Measurements from ENCODE around the gene EXOC4.
"Not testable (repeated sequence)": the region's sequence is repeated elsewhere in the genome, so short reads cannot be mapped to it uniquely, and the experiment has no call there.

EXOC4 gene

GRCh38 chr7:133873631-133874030 lies 620.8 kb downstream of the EXOC4 start:
- Histone ChIP-seq H3K27me3 (no peaks in the 10 kb centered on the region), H3K4me3 (no peak overlapping the region), H3K36me3 (no peaks in the 10 kb centered on the region; a peak in 1 of 22 replicates), H3K27ac (no peak overlapping the region), H3K4me2 (no peak overlapping the region; a peak in 1 of 22 replicates), H4K20me1 (peaks cover 0 to 34% (median 0%) of the 10 kb centered on the region in 11 experiments; a peak in 4 of 22 replicates), H3K9ac (no peak overlapping the region), H3K4me1 (peaks cover 0 to 20% (median 9%) of the 10 kb centered on the region in 10 experiments; a peak in 11 of 20 replicates), H3K9me3 (replicated peaks in 1 of 11) (no peaks in the 10 kb centered on the region; a peak in 1 of 22 replicates)
- no peak for TF ChIP-seq Cebpa-rat (IDR thresholded peaks at IDR 0.05)

- no peaks in the 10 kb centered on the region; a peak in 1 of 20 replicates for H3K4me1 ChIP-seq
- no peak overlapping the region for H3K9ac ChIP-seq
- no peak overlapping the region for H3K4me2 ChIP-seq
- H3K4me3 ChIP-seq, result no peak overlapping the region
- no peaks in the 10 kb centered on the region for H3K9me3 ChIP-seq (replicated peaks in 1 of 11)
- H3K27me3 ChIP-seq, result no peaks in the 10 kb centered on the region
- H3K27ac ChIP-seq, result no peak overlapping the region
- H4K20me1 ChIP-seq, result peaks cover 0 to 19% (median 0%) of the 10 kb centered on the region in 11 experiments; a peak in 2 of 22 replicates
- peaks cover 0 to 3% (median 0%) of the 10 kb centered on the region in 11 experiments; a peak in 1 of 22 replicates for H3K36me3 ChIP-seq
- TF ChIP-seq Cebpa-rat (IDR thresholded peaks at IDR 0.05), result no peak
Observed at GRCh38 chr7:133883591-133883990, 630.7 kb downstream of the EXOC4 start.

- Histone ChIP-seq H3K9me3 (replicated peaks in 1 of 11) (no peaks in the 10 kb centered on the region), H3K4me2 (no peak overlapping the region), H3K4me3 (no peak overlapping the region), H3K9ac (no peak overlapping the region), H3K36me3 (peaks cover 0 to 3% (median 0%) of the 10 kb centered on the region in 11 experiments; a peak in 1 of 22 replicates), H3K4me1 (no peaks in the 10 kb centered on the region), H3K27ac (no peak overlapping the region), H4K20me1 (0 out of 22 replicates have a peak, but pooled peaks cover 0 to 11% (median 0%) of the 10 kb centered on the region in 11 experiments), H3K27me3 (no peaks in the 10 kb centered on the region)
- no peak for TF ChIP-seq Cebpa-rat (IDR thresholded peaks at IDR 0.05)
Observed at GRCh38 chr7:133885213-133885612, 632.3 kb downstream of the EXOC4 start.

- H3K9ac ChIP-seq, result no peak overlapping the region
- no peak overlapping the region for H3K4me3 ChIP-seq
- no peaks in the 10 kb centered on the region for H3K4me1 ChIP-seq
- H3K27ac ChIP-seq, result no peak overlapping the region
- H3K4me2 ChIP-seq, result no peak overlapping the region
- TF ChIP-seq Cebpa-rat (IDR thresholded peaks at IDR 0.05), result no peak
- H3K9me3 ChIP-seq (replicated peaks in 1 of 11), result no peaks in the 10 kb centered on the region
- 0 out of 22 replicates have a peak, but pooled peaks cover 0 to 11% (median 0%) of the 10 kb centered on the region in 11 experiments for H4K20me1 ChIP-seq
- peaks cover 0 to 3% (median 0%) of the 10 kb centered on the region in 11 experiments; a peak in 1 of 22 replicates for H3K36me3 ChIP-seq
- H3K27me3 ChIP-seq, result no peaks in the 10 kb centered on the region
Observed at GRCh38 chr7:133886086-133886485, 633.2 kb downstream of the EXOC4 start.

GRCh38 chr7:133886797-133887196 lies 633.9 kb downstream of the EXOC4 start:
- H3K27ac ChIP-seq, result no peak overlapping the region
- H3K4me1 ChIP-seq, result no peaks in the 10 kb centered on the region

GRCh38 chr7:133887459-133887858 lies 634.6 kb downstream of the EXOC4 start:
- Histone ChIP-seq H3K36me3 (peaks cover 0 to 3% (median 0%) of the 10 kb centered on the region in 11 experiments; a peak in 1 of 22 replicates), H3K9me3 (replicated peaks in 1 of 11) (no peaks in the 10 kb centered on the region), H4K20me1 (0 out of 22 replicates have a peak, but pooled peaks cover 0 to 11% (median 0%) of the 10 kb centered on the region in 11 experiments), H3K27ac (no peak overlapping the region), H3K4me2 (no peak overlapping the region), H3K4me1 (no peaks in the 10 kb centered on the region), H3K9ac (no peak overlapping the region), H3K4me3 (no peak overlapping the region), H3K27me3 (no peaks in the 10 kb centered on the region)
- TF ChIP-seq Cebpa-rat (IDR thresholded peaks at IDR 0.05), result no peak

More at GRCh38 chr7:133886797-133887196, 633.9 kb downstream of the EXOC4 start:
- no peaks in the 10 kb centered on the region for H3K27me3 ChIP-seq
- 0 out of 22 replicates have a peak, but pooled peaks cover 0 to 11% (median 0%) of the 10 kb centered on the region in 11 experiments for H4K20me1 ChIP-seq
- no peak overlapping the region for H3K4me3 ChIP-seq
- no peaks in the 10 kb centered on the region for H3K9me3 ChIP-seq (replicated peaks in 1 of 11)
- H3K36me3 ChIP-seq, result peaks cover 0 to 3% (median 0%) of the 10 kb centered on the region in 11 experiments; a peak in 1 of 22 replicates
- H3K4me2 ChIP-seq, result no peak overlapping the region
- no peak for TF ChIP-seq Cebpa-rat (IDR thresholded peaks at IDR 0.05)
- no peak overlapping the region for H3K9ac ChIP-seq

- no peaks in the 10 kb centered on the region for H3K9me3 ChIP-seq (replicated peaks in 1 of 11)
- TF ChIP-seq Cebpa-rat (IDR thresholded peaks at IDR 0.05), result no peak
- peaks cover 0 to 3% (median 0%) of the 10 kb centered on the region in 11 experiments; a peak in 1 of 22 replicates for H3K36me3 ChIP-seq
- no peaks in the 10 kb centered on the region for H3K4me1 ChIP-seq
- H3K27ac ChIP-seq, result no peak overlapping the region
- 0 out of 22 replicates have a peak, but pooled peaks cover 0 to 11% (median 0%) of the 10 kb centered on the region in 11 experiments for H4K20me1 ChIP-seq
- no peak overlapping the region for H3K9ac ChIP-seq
- H3K4me3 ChIP-seq, result no peak overlapping the region
- no peak overlapping the region for H3K4me2 ChIP-seq
- H3K27me3 ChIP-seq, result no peaks in the 10 kb centered on the region
Observed at GRCh38 chr7:133888061-133888930, 635.4 kb downstream of the EXOC4 start.

- Histone ChIP-seq H3K9ac (no peak overlapping the region), H4K20me1 (no peaks in the 10 kb centered on the region), H3K27me3 (no peaks in the 10 kb centered on the region), H3K36me3 (peaks cover 0 to 26% (median 0%) of the 10 kb centered on the region in 11 experiments; a peak in 4 of 22 replicates), H3K9me3 (replicated peaks in 1 of 11) (no peaks in the 10 kb centered on the region), H3K4me3 (no peak overlapping the region), H3K27ac (no peak overlapping the region), H3K4me1 (peaks cover 0 to 10% (median 0%) of the 10 kb centered on the region in 10 experiments; a peak in 1 of 20 replicates), H3K4me2 (no peak overlapping the region)
- no peak for TF ChIP-seq Cebpa-rat (IDR thresholded peaks at IDR 0.05)
Observed at GRCh38 chr7:133904776-133905175, 651.9 kb downstream of the EXOC4 start.

GRCh38 chr7:133906553-133906952 lies 653.7 kb downstream of the EXOC4 start:
- not testable (repeated sequence) for H3K9ac ChIP-seq; H3K4me2 ChIP-seq; H3K9me3 ChIP-seq (replicated peaks in 1 of 11); H3K4me3 ChIP-seq; H3K27me3 ChIP-seq; H4K20me1 ChIP-seq; H3K4me1 ChIP-seq; H3K27ac ChIP-seq
- H3K36me3 ChIP-seq, result peaks cover 0 to 29% (median 6%) of the 10 kb centered on the region in 11 experiments; a peak in 6 of 22 replicates
